Central memory CD8-positive, alpha-beta T cell (primary cell): ENCODE measurements around the gene NCAPG2.
A peak's percentile ranks its signal among the peaks of the same experiment; 100 is the strongest.

Source experiments
- ATAC-seq: fragments of 150-1000 bp; cut with Tn5 transposase; replicated peaks from 2 replicates; pipeline ENCODE4 v1.10.0; 2022; ENCODE audit warnings: mild to moderate bottlenecking, moderate FRiP score, moderate number of reproducible peaks; ENCODE audit not compliant: poor library complexity, severe bottlenecking; ENCODE audit errors: extremely low read depth
- DNase-seq, 2 donors: peaks; one replicate each; pipeline ENCODE4 v3.0.0; 2021; ENCODE audit warnings: low spot score in 2 of 2
- H3K27ac Mint-ChIP-seq: one replicate; pipeline ENCODE4 v1.8.0; 2022; ENCODE audit warnings: low read depth, mild to moderate bottlenecking, moderate library complexity, mixed read lengths
- H3K27me3 Mint-ChIP-seq: one replicate; pipeline ENCODE4 v1.8.0; 2022; ENCODE audit warnings: mixed read lengths
- H3K36me3 Mint-ChIP-seq: one replicate; pipeline ENCODE4 v1.8.0; 2022; ENCODE audit warnings: mild to moderate bottlenecking, moderate library complexity, mixed read lengths; ENCODE audit not compliant: insufficient read depth
- H3K4me1 Mint-ChIP-seq: one replicate; pipeline ENCODE4 v1.8.0; 2022; ENCODE audit warnings: mixed read lengths
- H3K4me3 Mint-ChIP-seq: one replicate; pipeline ENCODE4 v1.8.0; 2022; ENCODE audit warnings: mild to moderate bottlenecking, moderate library complexity, mixed read lengths
- H3K9me3 Mint-ChIP-seq: one replicate; pipeline ENCODE4 v1.8.0; 2022; ENCODE audit warnings: mixed read lengths

Gene NCAPG2

DNA sequence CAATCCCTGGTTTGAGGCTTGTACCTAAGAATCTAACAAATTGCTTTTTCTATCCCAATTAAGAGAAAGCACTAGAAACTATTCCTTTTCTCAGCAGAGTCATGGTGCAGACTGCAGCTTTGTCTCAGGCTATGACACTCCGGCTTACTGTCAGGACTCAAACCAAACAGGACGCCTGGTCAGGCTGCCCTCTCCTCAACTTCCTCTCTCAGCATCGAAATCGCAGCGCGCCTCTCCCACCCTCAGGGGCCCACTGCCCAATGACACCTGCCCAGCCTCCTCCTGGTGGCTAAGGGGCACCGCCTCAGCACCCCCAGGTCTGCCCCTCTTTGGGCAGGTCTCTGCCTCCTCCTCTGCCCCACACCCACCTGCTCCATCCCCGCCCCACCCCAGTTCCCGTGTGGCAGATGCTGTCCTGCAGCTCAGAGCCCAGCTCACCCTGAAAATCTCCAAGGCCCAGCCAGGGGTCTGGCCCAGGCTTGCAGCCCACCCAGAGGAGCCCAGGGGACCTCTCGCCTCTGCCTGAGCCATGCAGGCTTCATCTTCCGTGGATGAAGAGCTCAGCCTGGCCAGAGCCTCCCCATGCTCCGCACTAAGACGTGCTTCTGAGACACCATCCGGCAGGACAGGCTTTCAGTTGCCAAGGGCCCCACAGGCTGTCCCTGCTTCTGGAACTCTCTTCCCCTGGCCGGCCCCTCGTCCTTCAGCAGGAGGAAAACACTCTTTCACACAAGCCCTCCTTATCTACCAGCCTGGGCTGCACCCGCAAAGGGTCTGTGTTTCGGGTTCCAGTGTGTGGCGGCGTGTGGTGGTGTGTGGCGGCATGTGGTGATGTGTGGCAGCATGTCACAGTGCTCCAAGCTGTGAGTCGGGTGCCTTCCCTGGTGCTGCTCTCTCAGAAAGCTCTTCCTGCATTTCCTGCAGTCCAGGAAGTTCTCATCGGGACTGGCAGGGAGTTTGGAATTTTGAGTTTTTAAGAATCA, 100.5 kb downstream of the NCAPG2 start:
- H3K27ac Mint-ChIP-seq: no peak overlapping the region
- H3K27me3 Mint-ChIP-seq: no peaks in the 10 kb centered on the region
- no peaks in the 10 kb centered on the region for H3K4me1 Mint-ChIP-seq
- ATAC-seq: no peak
- DNase-seq: no peak
- no peak overlapping the region for H3K4me3 Mint-ChIP-seq
- no peaks in the 10 kb centered on the region for H3K36me3 Mint-ChIP-seq
- no peaks in the 10 kb centered on the region for H3K9me3 Mint-ChIP-seq

DNA sequence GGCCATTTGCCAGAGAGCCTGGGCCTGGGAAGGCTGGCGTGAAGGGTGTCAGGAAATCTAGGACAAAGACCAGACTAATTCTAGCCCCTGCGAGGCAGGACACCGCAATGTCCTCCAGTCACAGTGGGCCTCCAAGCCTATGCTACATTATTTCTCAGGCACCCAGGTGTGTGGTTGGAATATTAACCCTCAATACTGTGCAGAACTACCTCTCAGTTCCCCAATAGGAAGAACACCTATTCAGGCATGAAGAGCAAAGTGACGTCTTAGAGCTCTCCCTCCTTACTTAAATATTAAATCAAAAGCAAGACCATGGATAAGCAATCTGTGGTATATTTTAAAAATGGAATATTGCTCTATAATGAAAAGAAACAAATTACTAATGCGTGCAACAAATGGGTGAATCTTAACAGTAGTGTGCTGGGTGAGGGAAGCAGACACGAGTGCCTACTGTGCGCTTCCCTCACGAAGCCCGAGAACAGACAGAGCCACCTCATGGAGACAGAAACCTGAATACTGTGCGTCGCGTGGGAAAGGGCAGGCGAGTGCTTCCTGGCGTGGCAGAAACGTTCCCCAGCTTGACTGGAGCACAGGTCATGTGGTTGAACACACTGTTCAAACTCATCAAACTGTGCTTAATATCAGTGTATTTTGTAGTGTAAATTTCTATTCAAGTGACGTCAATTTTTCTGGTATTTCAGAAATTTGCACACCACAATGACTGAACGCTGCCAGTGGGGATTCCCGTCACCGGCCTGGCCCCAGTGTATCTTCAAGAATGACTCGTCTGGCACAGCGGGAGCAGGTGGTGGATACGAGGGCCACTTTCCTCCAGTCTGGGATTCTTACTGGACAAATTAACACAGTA, 101.5 kb downstream of the NCAPG2 start:
- Mint-ChIP-seq H3K27ac (no peak overlapping the region), H3K4me3 (no peak overlapping the region), H3K9me3 (no peaks in the 10 kb centered on the region), H3K36me3 (no peaks in the 10 kb centered on the region), H3K4me1 (no peaks in the 10 kb centered on the region), H3K27me3 (no peaks in the 10 kb centered on the region)
- ATAC-seq (no peak), DNase-seq (no peak)

DNA sequence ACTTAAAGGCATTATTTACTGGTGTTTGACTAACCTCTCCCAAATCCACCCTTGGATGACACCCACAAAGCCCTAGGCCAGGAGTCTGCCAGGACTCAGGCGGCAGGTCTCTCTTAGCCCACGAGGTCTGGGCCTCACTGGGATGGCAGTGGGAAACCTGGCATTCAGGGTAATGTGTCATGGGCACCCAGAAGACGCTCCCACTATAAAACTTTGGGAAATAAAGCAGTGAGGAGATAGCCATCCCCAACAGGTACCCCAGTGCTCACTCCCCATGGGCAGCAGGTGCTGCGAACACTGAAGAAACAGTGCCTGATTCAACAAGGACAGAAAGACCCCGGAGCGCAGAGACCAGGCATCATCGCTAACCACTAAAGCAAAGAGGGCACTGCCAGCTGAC, 102.6 kb downstream of the NCAPG2 start:
- Mint-ChIP-seq H3K27me3 (no peaks in the 10 kb centered on the region), H3K4me1 (no peaks in the 10 kb centered on the region), H3K9me3 (no peaks in the 10 kb centered on the region), H3K4me3 (no peak overlapping the region), H3K27ac (no peak overlapping the region), H3K36me3 (no peaks in the 10 kb centered on the region)
- DNase-seq (no peak), ATAC-seq (no peak)

DNA sequence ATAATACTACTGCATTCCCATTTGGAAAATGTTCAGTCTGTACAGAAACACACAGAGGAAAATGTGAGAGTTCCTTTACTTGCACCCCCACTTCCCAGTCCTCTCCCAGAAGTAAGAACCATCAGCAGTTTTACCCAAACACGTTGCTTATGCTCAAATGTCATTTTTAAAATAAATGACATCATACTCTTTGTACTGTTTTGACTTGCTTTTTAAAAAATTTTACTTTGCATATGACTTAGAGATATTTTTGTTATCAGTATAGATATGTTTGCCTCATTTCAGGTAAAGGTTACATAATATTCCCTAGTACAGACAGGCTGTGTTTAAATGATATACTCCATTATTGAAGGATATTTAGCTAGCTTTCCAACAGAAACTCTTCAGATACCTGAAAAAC, 103.5 kb downstream of the NCAPG2 start:
- no peaks in the 10 kb centered on the region for H3K9me3 Mint-ChIP-seq

DNA sequence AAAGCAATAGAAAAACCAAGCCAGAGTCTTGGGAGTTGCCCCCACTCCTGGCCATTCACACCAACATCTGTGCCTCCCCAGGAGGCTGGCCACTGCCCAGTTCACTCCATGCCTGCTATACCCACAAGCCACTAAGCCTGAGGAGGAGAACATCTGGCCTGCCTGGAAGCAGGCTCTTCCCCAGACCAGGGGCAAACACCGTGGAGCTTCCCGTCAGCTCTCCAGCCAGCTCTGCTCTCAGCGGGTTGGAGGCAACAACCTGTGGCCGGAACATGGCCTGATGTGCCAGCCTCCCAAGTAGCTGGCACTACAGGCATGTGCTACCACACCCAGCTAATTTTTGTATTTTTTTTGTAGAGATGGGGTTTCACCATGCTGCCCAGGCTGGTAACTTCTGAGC, 107.9 kb downstream of the NCAPG2 start:
- no peaks in the 10 kb centered on the region for H3K4me1 Mint-ChIP-seq
- no peak overlapping the region for H3K4me3 Mint-ChIP-seq
- no peaks in the 10 kb centered on the region for H3K27me3 Mint-ChIP-seq
- no peak overlapping the region for H3K27ac Mint-ChIP-seq
- no peaks in the 10 kb centered on the region for H3K9me3 Mint-ChIP-seq
- peaks cover 9% of the 10 kb centered on the region for H3K36me3 Mint-ChIP-seq
- DNase-seq (no peak), ATAC-seq (no peak)

More for the DNA sequence above, 103.5 kb downstream of the NCAPG2 start:
- no peaks in the 10 kb centered on the region for H3K4me1 Mint-ChIP-seq
- no peaks in the 10 kb centered on the region for H3K27me3 Mint-ChIP-seq
- no peak overlapping the region for H3K27ac Mint-ChIP-seq
- no peak for DNase-seq
- no peak overlapping the region for H3K4me3 Mint-ChIP-seq
- no peak for ATAC-seq
- peaks cover 4% of the 10 kb centered on the region for H3K36me3 Mint-ChIP-seq

DNA sequence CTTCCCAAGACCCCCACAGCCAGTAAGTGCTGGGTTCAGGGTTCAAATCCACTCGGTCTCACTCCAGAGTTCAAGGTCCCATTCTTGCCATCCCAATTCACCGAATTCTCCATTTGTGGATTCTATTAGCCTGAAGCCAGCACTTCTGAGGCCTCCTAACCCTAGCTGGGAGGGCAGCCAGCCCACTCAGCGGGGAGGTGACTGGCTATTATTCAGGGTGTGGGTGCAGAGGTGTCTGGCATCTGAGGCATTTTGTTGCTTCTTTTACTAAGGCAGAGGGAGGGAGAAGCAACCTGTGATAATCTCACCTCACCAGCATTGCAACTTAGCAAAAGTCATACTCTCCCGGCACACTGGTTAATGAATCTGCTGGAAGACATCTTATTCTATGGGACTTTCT, 108.3 kb downstream of the NCAPG2 start:
- no peak for DNase-seq
- ATAC-seq: no peak
- Mint-ChIP-seq H3K4me1 (no peaks in the 10 kb centered on the region), H3K27ac (no peak overlapping the region), H3K36me3 (peaks cover 9% of the 10 kb centered on the region), H3K27me3 (no peaks in the 10 kb centered on the region), H3K4me3 (peak overlapping the region; percentile 9), H3K9me3 (no peaks in the 10 kb centered on the region)

DNA sequence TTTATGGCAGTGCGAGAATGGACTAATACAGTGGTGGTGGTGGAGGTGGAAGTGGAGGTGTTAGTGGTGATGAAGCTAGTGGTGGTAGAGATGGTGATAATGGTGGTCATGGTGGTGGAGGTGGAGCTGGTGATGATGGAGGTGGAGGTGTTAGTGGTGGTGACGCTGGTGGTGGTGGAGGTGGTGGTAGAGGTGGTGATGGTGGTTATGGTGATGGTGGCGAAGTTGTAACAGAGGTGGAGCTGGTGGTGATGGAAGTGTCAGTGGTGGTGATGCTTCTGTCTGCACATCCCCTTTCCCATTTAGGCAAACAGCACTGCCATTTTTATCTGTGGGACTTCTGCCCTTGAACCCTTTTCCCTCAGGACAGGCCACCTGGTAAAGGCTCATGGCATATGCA, 109.5 kb downstream of the NCAPG2 start:
- H3K4me1 Mint-ChIP-seq: no peaks in the 10 kb centered on the region
- H3K36me3 Mint-ChIP-seq: peaks cover 9% of the 10 kb centered on the region
- ATAC-seq: peak; percentile 65
- no peaks in the 10 kb centered on the region for H3K9me3 Mint-ChIP-seq
- no peak for DNase-seq
- H3K4me3 Mint-ChIP-seq: no peak overlapping the region
- no peak overlapping the region for H3K27ac Mint-ChIP-seq
- H3K27me3 Mint-ChIP-seq: no peaks in the 10 kb centered on the region

DNA sequence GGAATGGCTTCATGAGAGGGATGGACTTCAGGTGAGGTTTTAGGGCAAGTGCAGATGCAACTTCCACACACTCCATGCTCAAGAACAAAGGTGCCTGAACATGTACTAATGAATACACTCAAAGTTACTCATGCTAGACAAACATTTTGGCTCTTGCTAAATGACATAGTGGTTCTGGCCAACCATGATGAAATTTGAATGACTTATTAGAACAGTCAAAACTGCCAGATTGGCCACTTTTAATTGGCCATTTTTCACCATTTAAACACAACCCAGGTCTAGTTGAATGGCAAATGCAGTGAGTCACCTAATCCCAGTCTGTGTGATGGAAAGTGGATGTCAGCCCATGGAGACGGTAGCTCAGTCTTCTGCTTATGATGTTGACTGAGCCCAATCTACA, 112.1 kb downstream of the NCAPG2 start:
- Mint-ChIP-seq H3K27ac (no peak overlapping the region), H3K4me1 (no peaks in the 10 kb centered on the region), H3K9me3 (no peaks in the 10 kb centered on the region), H3K36me3 (peaks cover 18% of the 10 kb centered on the region), H3K27me3 (peaks cover 12% of the 10 kb centered on the region), H3K4me3 (no peak overlapping the region)
- ATAC-seq (no peak), DNase-seq (no peak)

DNA sequence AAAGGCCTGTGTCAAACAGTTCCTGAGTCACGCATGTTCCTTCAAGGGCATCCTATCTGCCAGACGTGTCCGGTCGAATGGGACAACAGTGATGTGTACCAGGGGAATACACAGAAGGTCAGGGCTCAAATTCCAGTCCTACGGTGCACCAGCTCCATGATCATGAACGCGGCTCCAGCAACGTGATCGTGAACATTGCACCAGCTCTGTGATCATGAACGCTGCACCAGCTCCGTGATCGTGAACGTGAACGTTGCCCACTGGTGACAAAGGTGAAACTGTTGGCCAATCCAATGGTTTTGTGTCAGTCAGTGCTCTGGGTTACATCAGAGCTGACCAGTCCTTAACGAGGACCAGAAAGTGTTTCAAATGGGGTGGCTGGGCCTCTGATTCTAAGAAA, 112.7 kb downstream of the NCAPG2 start:
- ATAC-seq (no peak), DNase-seq (no peak)
- H3K9me3 Mint-ChIP-seq: no peaks in the 10 kb centered on the region
- no peaks in the 10 kb centered on the region for H3K4me1 Mint-ChIP-seq
- peaks cover 18% of the 10 kb centered on the region for H3K36me3 Mint-ChIP-seq
- no peak overlapping the region for H3K4me3 Mint-ChIP-seq
- no peak overlapping the region for H3K27ac Mint-ChIP-seq
- H3K27me3 Mint-ChIP-seq: peaks cover 12% of the 10 kb centered on the region

DNA sequence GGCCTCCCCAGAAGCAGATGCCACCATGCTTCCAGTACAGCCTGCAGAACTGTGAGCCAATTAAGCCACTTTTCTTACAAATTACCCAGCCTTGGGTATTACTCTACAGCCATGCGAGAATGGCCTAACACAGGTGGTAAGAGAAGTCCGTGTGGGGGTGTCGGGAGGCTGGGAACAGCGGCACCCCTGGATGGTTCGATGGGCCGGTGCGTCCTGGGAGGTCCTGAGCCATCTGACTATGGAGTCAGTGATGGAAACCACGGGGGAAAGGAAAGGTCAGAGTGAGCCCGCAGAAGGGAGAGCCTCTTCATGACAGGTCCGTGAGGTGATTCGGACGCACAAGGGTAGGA, 114.4 kb downstream of the NCAPG2 start:
- Mint-ChIP-seq H3K4me3 (no peak overlapping the region), H3K27ac (no peak overlapping the region), H3K27me3 (peaks cover 25% of the 10 kb centered on the region), H3K36me3 (peaks cover 16% of the 10 kb centered on the region), H3K4me1 (peaks cover 9% of the 10 kb centered on the region), H3K9me3 (no peaks in the 10 kb centered on the region)
- no peak for DNase-seq
- ATAC-seq: no peak

DNA sequence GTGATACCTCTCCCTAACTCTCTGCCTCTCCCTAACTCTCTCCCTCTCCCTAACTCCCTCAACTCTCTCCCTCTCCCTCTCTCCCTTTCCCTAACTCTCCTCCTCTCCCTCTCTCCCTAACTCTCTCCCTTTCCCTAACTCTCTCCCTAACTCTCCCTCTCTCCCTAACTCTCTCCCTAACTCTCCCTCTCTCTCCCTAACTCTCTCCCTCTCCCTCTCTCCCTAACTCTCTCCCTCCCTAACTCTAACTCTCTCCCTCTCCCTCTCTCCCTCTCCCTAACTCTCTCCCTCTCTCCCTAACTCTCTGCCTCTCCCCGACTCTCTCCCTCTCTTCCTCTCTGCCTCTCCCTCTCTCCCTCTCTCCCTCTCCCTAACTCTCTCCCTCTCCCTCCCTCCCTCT, 115.0 kb downstream of the NCAPG2 start:
- Mint-ChIP-seq H3K27me3 (peaks cover 30% of the 10 kb centered on the region), H3K9me3 (no peaks in the 10 kb centered on the region), H3K27ac (no peak overlapping the region), H3K4me3 (no peak overlapping the region), H3K4me1 (peaks cover 9% of the 10 kb centered on the region), H3K36me3 (peaks cover 16% of the 10 kb centered on the region)
- DNase-seq (no peak), ATAC-seq (no peak)

DNA sequence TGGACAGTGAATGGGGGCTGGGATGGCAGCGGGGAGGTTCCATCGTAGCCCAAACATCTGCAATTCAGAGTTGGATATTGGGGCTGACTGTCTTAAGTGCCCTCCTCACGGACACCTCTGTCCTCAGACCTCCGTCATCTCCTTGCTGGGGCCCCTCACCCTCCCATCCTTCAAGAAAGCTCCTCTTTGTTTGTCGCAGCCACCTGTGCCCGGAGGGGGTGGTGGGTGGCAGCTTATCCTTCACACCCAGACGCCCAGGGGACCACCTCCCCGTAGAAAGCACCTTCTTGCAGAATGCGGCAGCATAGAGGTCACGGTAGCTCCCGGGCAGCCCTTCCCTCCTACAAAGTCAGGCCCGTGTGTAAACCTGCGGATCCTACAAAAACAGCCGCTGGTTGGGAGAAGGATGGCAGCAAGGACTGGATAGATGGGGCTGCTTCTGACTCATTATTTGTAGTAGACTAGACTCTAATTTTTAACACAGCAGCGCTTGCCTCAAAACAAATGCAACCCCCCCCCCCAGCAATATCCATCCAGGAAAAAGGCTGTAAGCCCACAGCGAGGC, 115.6 kb downstream of the NCAPG2 start:
- DNase-seq (no peak), ATAC-seq (no peak)
- Mint-ChIP-seq H3K4me1 (peaks cover 9% of the 10 kb centered on the region), H3K27ac (peak overlapping the region; percentile 81), H3K27me3 (peaks cover 37% of the 10 kb centered on the region), H3K9me3 (no peaks in the 10 kb centered on the region), H3K4me3 (peak overlapping the region; percentile 60), H3K36me3 (peaks cover 16% of the 10 kb centered on the region)
